Activated naive CD8-positive, alpha-beta T cell treated with anti-CD3 and anti-CD28 coated beads, Interleukin-2, amount 50 U/mL, for 16 hours (primary cell): ENCODE measurements around the gene EIF4E3.

ENCODE experiments used
- DNase-seq: peaks from one replicate; pipeline ENCODE4 v3.0.0-alpha.2; 2020; ENCODE audit warnings: low read depth, low spot score

EIF4E3 gene

GRCh38 chr3:71690341-71690841 is 34.8 kb downstream of the EIF4E3 start:
- no peak for DNase-seq

GRCh38 chr3:71689291-71689690 is 35.9 kb downstream of the EIF4E3 start:
- no peak for DNase-seq

GRCh38 chr3:71688121-71688520 is 37.1 kb downstream of the EIF4E3 start:
- DNase-seq = no peak

- DNase-seq = no peak
These were observed 39.5 kb downstream of the EIF4E3 start for GRCh38 chr3:71685686-71686085.

GRCh38 chr3:71684757-71685386 is 40.3 kb downstream of the EIF4E3 start:
- no peak for DNase-seq

- no peak for DNase-seq
These were observed 41.0 kb downstream of the EIF4E3 start for GRCh38 chr3:71684046-71684756.

DNA sequence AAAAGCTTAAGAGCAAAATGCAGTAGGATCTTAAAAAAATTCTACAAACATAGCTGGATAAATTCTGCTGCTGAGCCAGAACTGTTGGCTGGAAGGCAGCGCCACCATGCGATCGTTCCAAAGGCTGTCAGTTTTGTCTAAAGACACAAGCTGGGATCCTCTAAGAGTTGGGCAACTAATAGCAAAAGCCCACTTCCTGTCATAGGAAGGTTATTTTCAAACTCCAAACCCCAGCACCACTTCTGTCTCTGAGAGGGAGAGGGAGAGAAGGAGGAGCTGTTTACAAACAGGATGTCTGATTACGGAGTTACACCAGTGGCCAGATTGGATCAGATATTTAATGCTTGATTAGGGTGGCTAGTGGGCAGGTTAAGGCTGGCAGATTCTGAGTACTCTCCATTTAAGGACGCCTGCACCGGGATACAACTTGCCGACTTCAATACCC is 44.0 kb downstream of the EIF4E3 start:
- no peak for DNase-seq

DNA sequence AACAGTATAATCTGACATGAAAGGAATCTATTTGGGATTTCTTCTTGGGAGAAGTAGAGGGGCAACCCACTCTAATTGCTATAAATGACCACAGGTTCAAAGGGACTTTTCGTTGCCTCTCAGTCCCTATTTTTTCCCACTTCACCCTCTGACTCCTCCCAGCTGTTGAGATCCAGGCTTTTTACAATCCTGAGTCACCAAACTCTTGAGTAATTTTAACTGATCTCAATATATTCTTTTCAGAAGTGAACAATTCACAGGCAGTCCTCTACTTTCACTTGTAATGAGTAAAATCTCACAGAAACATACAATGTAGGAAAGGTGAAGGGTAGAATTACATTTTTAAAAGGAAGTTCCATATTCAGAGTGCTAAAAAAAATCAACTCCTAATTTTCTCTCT is 44.6 kb downstream of the EIF4E3 start:
- DNase-seq = no peak

DNA sequence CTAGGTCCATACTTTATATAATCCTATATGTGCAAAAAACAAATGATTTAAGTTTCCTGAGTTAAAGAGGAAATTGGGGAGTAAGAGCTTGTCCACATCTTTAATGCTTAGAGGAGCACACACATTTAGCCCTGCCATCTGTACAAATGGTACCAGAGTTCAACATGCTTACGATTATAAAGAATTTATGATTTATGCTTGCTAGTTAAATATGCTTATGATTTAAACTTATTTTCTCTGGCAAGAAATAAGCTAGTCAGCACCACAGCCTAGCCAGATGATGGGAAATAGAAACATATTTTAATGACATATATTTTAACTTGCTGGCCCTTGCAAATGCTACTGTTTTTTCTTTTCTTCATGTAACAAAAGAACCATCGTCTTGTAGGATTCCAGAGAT is 48.3 kb downstream of the EIF4E3 start:
- DNase-seq = no peak

- DNase-seq = no peak
These were observed 51.7 kb downstream of the EIF4E3 start for GRCh38 chr3:71673486-71673885.

DNA sequence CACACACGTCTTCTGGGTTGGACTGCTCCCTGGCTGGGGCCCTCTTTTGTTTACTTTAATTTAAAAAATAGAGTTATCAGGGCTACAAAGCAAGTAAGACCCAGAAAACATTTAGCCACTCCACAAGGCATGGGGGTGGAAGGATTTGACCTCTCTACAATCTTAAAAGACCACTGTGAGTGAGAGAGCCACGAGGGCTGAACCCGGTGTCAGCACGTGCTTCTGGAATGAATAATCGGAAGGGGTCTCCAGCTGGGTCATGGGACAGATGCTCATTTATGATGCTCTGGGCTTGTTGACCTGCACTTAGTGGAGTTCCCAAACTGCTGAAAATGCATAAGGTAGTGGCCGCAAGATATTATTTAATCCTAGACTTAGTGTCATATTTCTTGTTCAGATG is 52.4 kb downstream of the EIF4E3 start:
- DNase-seq = no peak

DNA sequence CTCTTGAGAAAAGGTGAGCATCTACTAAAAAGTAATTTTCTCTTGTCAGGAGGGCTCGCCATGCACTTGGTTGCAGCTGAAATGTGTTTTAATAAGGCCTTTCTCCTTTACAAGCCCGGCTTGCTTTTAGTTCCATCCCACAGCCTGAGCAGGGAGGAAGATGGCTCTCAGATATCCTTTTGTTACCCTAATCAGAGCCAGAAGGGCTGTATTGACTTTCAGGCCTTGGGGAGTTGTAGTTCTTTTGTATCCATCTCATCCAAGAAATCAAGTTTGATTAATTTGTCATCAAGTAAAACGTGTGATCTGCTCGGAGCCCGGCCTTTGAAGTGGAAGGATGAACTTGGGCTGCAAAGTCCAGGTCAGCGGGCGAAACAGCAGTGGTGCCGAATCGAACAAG is 52.9 kb downstream of the EIF4E3 start:
- DNase-seq = no peak

- no peak for DNase-seq
These were observed 53.9 kb downstream of the EIF4E3 start for GRCh38 chr3:71671216-71671845.

GRCh38 chr3:71662568-71662967 is 62.6 kb downstream of the EIF4E3 start:
- DNase-seq = no peak

DNA sequence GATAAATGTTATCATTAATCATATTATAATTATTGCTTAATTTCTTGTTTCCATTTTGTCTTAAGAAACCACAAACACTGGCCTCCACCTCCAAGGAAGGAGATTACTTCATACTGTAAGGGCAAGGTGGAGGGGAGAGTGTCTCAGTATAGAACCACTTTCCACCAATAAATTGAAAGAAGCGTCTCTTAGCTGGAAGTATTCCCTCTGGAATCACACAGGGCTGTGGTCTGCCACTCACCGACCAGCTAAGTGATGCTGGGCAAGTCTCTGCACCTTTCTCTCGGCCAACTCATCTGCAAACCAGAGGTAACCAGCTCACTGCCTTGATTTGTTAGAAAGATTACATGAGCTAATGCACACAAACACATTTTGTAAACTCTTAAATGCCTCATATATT is 63.1 kb downstream of the EIF4E3 start:
- DNase-seq = no peak

DNA sequence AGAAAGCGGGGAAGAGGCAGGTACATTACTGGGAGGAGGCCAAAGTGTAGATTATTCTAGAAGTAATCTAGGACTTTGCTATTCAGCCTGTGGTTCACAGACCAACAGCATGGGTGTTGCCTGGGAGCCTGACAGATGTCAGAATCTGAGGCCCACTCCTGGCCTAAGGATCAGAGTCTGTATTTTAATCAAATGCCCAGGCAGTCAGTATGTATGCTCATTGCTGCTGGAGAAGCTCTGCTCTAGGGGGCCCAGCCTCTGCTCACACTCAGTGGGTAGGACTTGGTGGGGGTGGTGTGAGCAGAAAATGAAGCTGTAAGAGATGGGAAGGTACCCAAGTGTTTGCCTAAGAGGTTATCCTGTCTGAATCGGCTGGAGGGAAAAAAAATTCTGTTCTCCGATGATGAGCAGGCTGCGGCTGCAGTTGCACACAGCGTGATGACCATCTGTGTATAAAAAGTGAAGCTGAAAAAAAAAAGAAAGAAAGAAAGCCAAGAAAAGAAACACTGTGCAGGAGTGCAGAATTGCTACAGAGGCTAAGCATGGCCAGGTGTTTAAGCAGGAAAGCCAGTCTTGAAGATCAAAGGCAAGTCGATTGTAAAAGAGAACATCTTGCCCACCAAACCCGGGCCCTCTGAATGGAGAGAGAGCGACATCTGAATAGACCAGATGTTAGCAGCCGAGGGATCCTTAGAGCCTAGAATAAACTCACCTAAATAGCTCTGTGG is 65.2 kb downstream of the EIF4E3 start:
- no peak for DNase-seq

- DNase-seq = no peak
These were observed 67.2 kb downstream of the EIF4E3 start for GRCh38 chr3:71657831-71658530.

DNA sequence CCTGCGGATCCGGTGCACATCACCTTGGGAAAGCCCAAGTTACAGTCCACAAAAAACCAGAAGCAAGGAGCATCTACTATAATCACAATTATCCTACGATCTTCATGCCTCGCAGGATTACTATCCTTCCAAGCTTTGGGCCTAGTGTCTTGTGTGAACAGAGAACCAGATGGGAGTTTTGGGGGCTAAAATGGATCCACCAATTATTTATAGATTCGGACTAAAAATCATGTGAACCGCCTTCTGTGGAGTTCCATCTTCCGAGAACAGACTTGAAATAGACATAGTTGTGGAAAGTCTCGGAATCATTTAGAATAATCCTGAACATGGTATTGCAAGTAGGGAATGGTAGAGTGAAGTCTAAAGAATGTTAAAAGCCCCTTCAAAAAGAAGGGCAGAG is 70.1 kb downstream of the EIF4E3 start:
- no peak for DNase-seq

- DNase-seq = no peak
These were observed 71.8 kb downstream of the EIF4E3 start for GRCh38 chr3:71653414-71653807.

- no peak for DNase-seq
These were observed 72.3 kb downstream of the EIF4E3 start for GRCh38 chr3:71652781-71653413.

- no peak for DNase-seq
These were observed 73.6 kb downstream of the EIF4E3 start for GRCh38 chr3:71651625-71652024.
